A673 (cell line): ENCODE measurements around the gene RBBP8. TPM values are rescaled to one million over a fixed set of nuclear protein-coding genes. Genes with fewer than 3 reads are reported as not detected.

ENCODE experiments used
- BruUV-seq: library from RNA; stranded (reverse); fragments of 400-500 nt; replicated peaks from 2 replicates; lab custom pipeline; 2021; lab: Mats Ljungman, UMichigan
- CTCF ChIA-PET: fragments of 300-600 bp; sonication (Branson Sonifier 250); formaldehyde crosslinking; loops from one replicate; lab custom pipeline; 2022; ENCODE audit warnings: antibody characterized with exemption; lab: Charles Lee
- POLR2A ChIA-PET: fragments of 300-600 bp; sonication (Branson Sonifier 250); formaldehyde crosslinking; loops from one replicate; lab custom pipeline; 2022; ENCODE audit warnings: antibody characterized with exemption; ENCODE audit not compliant: low non-redundant PET; lab: Charles Lee
- DNase-seq: peaks from one replicate; pipeline ENCODE4 v3.0.0-alpha.2; 2015; ENCODE audit warnings: low spot score
- H3K27ac ChIP-seq: fragments of 200-600 bp; sonication (generic); 2 replicates; pipeline ENCODE4 v1.5.1; 2016; ENCODE audit warnings: mixed run types, low read depth, mild to moderate bottlenecking, mixed read lengths, antibody characterized with exemption, low read length; ENCODE audit not compliant: poor library complexity, severe bottlenecking
- H3K27me3 ChIP-seq: fragments of 200-600 bp; sonication (generic); replicated peaks from 2 replicates; pipeline ENCODE4 v1.6.1; 2017; ENCODE audit warnings: mixed run types, low read depth, mild to moderate bottlenecking, mixed read lengths, antibody characterized with exemption, low read length; ENCODE audit not compliant: insufficient read depth, poor library complexity
- H3K36me3 ChIP-seq: fragments of 200-600 bp; sonication (generic); 2 replicates; pipeline ENCODE4 v1.6.1; 2016; ENCODE audit warnings: mixed run types, mild to moderate bottlenecking, mixed read lengths, antibody characterized with exemption, low read length; ENCODE audit not compliant: insufficient read depth, poor library complexity, severe bottlenecking
- H3K4me1 ChIP-seq: fragments of 200-600 bp; sonication (generic); 2 replicates; pipeline ENCODE4 v1.6.1; 2017; ENCODE audit warnings: mixed run types, mild to moderate bottlenecking, mixed read lengths, antibody characterized with exemption, low read length; ENCODE audit not compliant: insufficient read depth, poor library complexity, severe bottlenecking
- H3K4me3 ChIP-seq: fragments of 200-600 bp; sonication (generic); 2 replicates; pipeline ENCODE4 v1.5.1; 2016; ENCODE audit warnings: low read depth, mixed run types, mild to moderate bottlenecking, mixed read lengths, low read length; ENCODE audit not compliant: poor library complexity, severe bottlenecking
- H3K9me3 ChIP-seq: fragments of 200-600 bp; sonication (generic); 2 replicates; pipeline ENCODE4 v1.6.1; 2016; ENCODE audit warnings: mixed run types, low read depth, mild to moderate bottlenecking, mixed read lengths, antibody characterized with exemption, low read length; ENCODE audit not compliant: poor library complexity, severe bottlenecking
- EZH2 ChIP-seq: fragments of 200-600 bp; sonication (generic); IDR thresholded peaks from 2 replicates; pipeline ENCODE4 v1.6.1; 2017; ENCODE audit warnings: borderline replicate concordance, low read depth, mild to moderate bottlenecking, mixed read lengths, antibody characterized with exemption, low read length; ENCODE audit not compliant: poor library complexity, severe bottlenecking
- intact Hi-C: fragments of 100-400 bp; cut with micrococcal nuclease; formaldehyde crosslinking; loops from one replicate; pipeline ENCODE4 v1.10.0; 2022; ENCODE audit not compliant: unreplicated experiment
- total RNA-seq: library from RNA; stranded (reverse); gene quantifications from 2 replicates; pipeline ENCODE4 v1.2.3, GENCODE V29; 2021
- TF ChIP-seq, protein P1 (sequence below): fragments of 300-800, 200-600 bp; sonication (generic); conservative IDR thresholded peaks from 2 replicates; pipeline ENCODE4 v1.5.1; 2017; ENCODE audit warnings: low read depth, mild to moderate bottlenecking, antibody characterized with exemption, low read length, moderate library complexity, mixed read lengths

RBBP8 gene
- total RNA-seq, 1 experiment from 2014 or later: 88.2 TPM

DNA sequence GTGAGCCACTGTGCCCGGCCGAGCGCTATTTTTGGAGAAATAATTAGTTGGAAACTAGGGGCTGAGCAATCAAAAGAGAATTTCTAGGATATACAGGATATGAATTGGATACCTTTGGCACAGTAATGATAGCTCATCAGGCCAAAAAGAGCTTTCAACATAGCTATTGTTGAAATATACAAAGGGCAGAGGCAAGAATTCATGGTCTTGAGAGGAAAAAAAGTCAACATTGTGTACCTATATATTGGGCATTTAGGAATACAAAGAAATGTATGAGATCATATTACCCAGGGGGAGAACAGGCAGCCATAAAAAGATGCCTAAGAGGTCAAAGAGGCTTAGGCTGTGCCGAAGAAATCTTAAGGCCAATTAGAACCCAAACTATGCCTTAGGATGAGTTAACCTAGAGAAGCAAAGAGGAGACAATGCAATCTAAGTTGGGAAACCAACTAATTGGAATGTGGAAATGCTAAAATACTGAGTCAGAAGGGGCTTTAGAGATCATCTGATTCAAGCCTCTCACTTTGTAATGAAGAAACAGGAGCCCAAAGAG is 99.0 kb downstream of the RBBP8 start:
- Histone ChIP-seq H3K9me3 (no peaks in the 10 kb centered on the region), H3K36me3 (no peaks in the 10 kb centered on the region), H3K27ac (no peak overlapping the region), H3K27me3 (no peaks in the 10 kb centered on the region), H3K4me1 (peaks cover 3% of the 10 kb centered on the region), H3K4me3 (no peak overlapping the region)
- intact Hi-C loops: loop anchor here (2.0 to 5.0 kb wide), 2 partner anchors 100 to 379 kb away; no protein-coding TSS in a partner anchor
- TF ChIP-seq, protein P1, sequence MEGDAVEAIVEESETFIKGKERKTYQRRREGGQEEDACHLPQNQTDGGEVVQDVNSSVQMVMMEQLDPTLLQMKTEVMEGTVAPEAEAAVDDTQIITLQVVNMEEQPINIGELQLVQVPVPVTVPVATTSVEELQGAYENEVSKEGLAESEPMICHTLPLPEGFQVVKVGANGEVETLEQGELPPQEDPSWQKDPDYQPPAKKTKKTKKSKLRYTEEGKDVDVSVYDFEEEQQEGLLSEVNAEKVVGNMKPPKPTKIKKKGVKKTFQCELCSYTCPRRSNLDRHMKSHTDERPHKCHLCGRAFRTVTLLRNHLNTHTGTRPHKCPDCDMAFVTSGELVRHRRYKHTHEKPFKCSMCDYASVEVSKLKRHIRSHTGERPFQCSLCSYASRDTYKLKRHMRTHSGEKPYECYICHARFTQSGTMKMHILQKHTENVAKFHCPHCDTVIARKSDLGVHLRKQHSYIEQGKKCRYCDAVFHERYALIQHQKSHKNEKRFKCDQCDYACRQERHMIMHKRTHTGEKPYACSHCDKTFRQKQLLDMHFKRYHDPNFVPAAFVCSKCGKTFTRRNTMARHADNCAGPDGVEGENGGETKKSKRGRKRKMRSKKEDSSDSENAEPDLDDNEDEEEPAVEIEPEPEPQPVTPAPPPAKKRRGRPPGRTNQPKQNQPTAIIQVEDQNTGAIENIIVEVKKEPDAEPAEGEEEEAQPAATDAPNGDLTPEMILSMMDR: no peak
- TF ChIP-seq EZH2: no peak
- BruUV-seq: no TSS peak
- CTCF ChIA-PET: interaction anchor here (0.6 to 1.7 kb wide), 5 partner anchors 9 to 379 kb away, joined by 3 to 13 read pairs (median 4); no protein-coding TSS in a partner anchor
- peak; percentile 12 for DNase-seq
- POLR2A ChIA-PET: no interaction called here

DNA sequence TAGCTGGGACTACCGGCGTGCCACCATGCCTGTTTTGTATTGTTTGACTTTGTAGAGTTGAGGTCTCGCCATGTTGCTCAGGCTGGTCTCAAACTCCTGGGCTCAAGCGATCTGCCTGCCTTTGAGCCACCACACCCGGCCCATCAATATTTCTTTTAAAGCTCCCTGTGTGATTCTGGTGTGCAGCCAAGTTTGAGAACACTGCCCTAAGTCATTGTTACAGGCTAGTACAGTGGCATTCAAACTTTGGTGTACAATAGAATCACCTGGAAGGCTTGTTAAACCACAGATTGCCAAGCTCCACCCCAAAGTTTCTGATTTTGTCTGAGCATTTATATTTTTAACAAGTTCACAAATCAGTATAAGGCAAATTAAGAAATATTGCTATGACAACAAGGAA is 99.9 kb downstream of the RBBP8 start:
- intact Hi-C loops: loop anchor here (2.0 to 5.0 kb wide), 2 partner anchors 99 to 378 kb away; no protein-coding TSS in a partner anchor
- DNase-seq: no peak
- no TSS peak for BruUV-seq

DNA sequence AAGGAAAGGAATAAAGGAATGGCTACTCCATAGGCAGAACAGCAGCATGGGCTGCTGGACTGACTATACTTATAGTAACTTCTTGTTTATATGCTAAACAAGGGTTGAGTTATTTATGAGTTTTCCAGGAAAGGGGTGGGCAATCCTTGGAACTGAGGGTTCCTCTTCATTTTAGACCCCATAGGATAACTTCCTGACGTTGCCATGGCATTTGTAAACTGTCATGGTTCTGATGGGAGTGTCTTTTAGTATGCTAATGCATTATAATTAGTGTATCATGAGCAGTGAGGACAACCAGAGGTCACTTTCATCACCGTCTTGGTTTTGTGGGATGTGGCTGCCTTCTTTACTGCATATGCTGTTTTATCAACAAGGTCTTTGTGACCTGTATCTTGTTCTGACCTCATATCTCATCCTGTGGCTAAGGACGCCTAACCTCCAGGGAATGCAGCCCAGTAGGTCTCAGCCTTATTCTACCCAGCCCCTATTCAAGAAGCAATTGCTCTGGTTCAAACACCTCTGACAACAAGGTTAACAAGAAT is 103.6 kb downstream of the RBBP8 start:
- H3K27ac ChIP-seq: no peak overlapping the region
- POLR2A ChIA-PET: no interaction called here
- intact Hi-C loops: no loop called here

More for the DNA sequence above, 99.9 kb downstream of the RBBP8 start:
- ChIA-PET POLR2A (no interaction called here), CTCF (interaction anchor here (0.9 kb wide), 1 partner anchor 345 kb away, joined by 6 read pairs; no protein-coding TSS in a partner anchor)
- Histone ChIP-seq H3K36me3 (no peaks in the 10 kb centered on the region), H3K27ac (no peak overlapping the region), H3K27me3 (no peaks in the 10 kb centered on the region), H3K9me3 (no peaks in the 10 kb centered on the region), H3K4me3 (no peak overlapping the region), H3K4me1 (peaks cover 3% of the 10 kb centered on the region)
- no peak for TF ChIP-seq EZH2
- TF ChIP-seq, protein P1: no peak

More for the DNA sequence above, 103.6 kb downstream of the RBBP8 start:
- Histone ChIP-seq H3K9me3 (no peaks in the 10 kb centered on the region), H3K36me3 (no peaks in the 10 kb centered on the region), H3K27me3 (no peaks in the 10 kb centered on the region), H3K4me1 (peaks cover 3% of the 10 kb centered on the region), H3K4me3 (no peak overlapping the region)
- CTCF ChIA-PET: no interaction called here
- no peak for DNase-seq
- TF ChIP-seq, protein P1: no peak
- no peak for TF ChIP-seq EZH2
- BruUV-seq: no TSS peak
